KMS-11 (cell line): ENCODE measurements around the gene GDF10.

ENCODE experiments used
- H2AFZ ChIP-seq: fragments of 200-600 bp; sonication (generic); 2 replicates; pipeline ENCODE4 v1.6.1; 2016; ENCODE audit warnings: antibody characterized with exemption, mixed run types, low read depth
- H3K27ac ChIP-seq: fragments of 200-600 bp; sonication (generic); 2 replicates; pipeline ENCODE4 v1.6.1; 2016; ENCODE audit warnings: mild to moderate bottlenecking, mixed run types
- H3K27me3 ChIP-seq: fragments of 200-600 bp; sonication (generic); 2 replicates; pipeline ENCODE4 v1.6.1; 2017; ENCODE audit warnings: mild to moderate bottlenecking, low read depth, mixed run types, moderate library complexity; ENCODE audit not compliant: insufficient read depth
- H3K36me3 ChIP-seq: fragments of 200-600 bp; sonication (generic); 2 replicates; pipeline ENCODE4 v1.6.1; 2017; ENCODE audit warnings: mild to moderate bottlenecking, mixed run types; ENCODE audit not compliant: insufficient read depth
- H3K4me1 ChIP-seq: fragments of 200-600 bp; sonication (generic); 2 replicates; pipeline ENCODE4 v1.6.1; 2016; ENCODE audit warnings: mild to moderate bottlenecking, low read depth, mixed run types; ENCODE audit not compliant: poor library complexity, severe bottlenecking
- H3K4me2 ChIP-seq: fragments of 200-600 bp; sonication (generic); 2 replicates; pipeline ENCODE4 v1.7.0; 2016; ENCODE audit warnings: mild to moderate bottlenecking, mixed run types
- H3K4me3 ChIP-seq: fragments of 200-600 bp; sonication (generic); IDR thresholded peaks from 2 replicates; pipeline ENCODE4 v1.6.1; 2017; ENCODE audit warnings: low read depth, low read length, mixed read lengths; ENCODE audit not compliant: insufficient read depth
- H3K79me2 ChIP-seq: fragments of 200-600 bp; sonication (generic); 2 replicates; pipeline ENCODE4 v1.6.1; 2016; ENCODE audit warnings: low read depth, mixed run types; ENCODE audit not compliant: insufficient read depth
- H3K9ac ChIP-seq: fragments of 200-600 bp; sonication (generic); 2 replicates; pipeline ENCODE4 v1.6.1; 2016; ENCODE audit warnings: mild to moderate bottlenecking, mixed run types
- H4K20me1 ChIP-seq: fragments of 200-600 bp; sonication (generic); 2 replicates; pipeline ENCODE4 v1.6.1; 2016; ENCODE audit warnings: mild to moderate bottlenecking, mixed run types; ENCODE audit not compliant: insufficient read depth
- TF ChIP-seq, protein P1 (sequence below): fragments of 200-600 bp; sonication (generic); conservative IDR thresholded peaks from 2 replicates; pipeline ENCODE4 v1.6.1; 2017; ENCODE audit warnings: low read depth, mild to moderate bottlenecking, antibody characterized with exemption, low read length, moderate library complexity, mixed read lengths

GDF10 gene

DNA sequence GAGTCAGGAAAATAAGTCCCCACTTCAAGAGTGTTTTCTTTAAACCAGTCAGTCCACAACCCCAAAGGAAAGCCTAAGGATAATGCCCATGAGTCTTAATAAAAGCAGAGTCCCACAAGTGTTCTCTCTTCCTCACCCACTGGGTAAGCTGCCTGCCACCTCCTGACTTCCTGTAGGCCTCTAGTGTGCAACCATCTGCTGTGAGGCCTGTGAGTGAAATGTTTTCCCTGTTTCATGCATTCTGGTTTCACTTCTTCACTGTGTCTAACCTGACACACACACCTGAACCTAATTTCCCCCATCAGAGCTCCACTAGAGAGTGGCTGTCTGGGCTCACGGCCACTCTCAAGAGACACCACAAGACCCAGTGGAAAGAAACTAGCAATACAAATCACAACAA is 38.9 kb upstream of the GDF10 start:
- Histone ChIP-seq H3K4me3 (no peak overlapping the region), H2AFZ (no peak overlapping the region), H3K4me2 (no peak overlapping the region), H3K79me2 (no peaks in the 10 kb centered on the region), H3K4me1 (no peaks in the 10 kb centered on the region), H4K20me1 (no peaks in the 10 kb centered on the region), H3K27me3 (no peaks in the 10 kb centered on the region), H3K27ac (no peak overlapping the region), H3K36me3 (no peaks in the 10 kb centered on the region), H3K9ac (no peak overlapping the region)
- TF ChIP-seq, protein P1, sequence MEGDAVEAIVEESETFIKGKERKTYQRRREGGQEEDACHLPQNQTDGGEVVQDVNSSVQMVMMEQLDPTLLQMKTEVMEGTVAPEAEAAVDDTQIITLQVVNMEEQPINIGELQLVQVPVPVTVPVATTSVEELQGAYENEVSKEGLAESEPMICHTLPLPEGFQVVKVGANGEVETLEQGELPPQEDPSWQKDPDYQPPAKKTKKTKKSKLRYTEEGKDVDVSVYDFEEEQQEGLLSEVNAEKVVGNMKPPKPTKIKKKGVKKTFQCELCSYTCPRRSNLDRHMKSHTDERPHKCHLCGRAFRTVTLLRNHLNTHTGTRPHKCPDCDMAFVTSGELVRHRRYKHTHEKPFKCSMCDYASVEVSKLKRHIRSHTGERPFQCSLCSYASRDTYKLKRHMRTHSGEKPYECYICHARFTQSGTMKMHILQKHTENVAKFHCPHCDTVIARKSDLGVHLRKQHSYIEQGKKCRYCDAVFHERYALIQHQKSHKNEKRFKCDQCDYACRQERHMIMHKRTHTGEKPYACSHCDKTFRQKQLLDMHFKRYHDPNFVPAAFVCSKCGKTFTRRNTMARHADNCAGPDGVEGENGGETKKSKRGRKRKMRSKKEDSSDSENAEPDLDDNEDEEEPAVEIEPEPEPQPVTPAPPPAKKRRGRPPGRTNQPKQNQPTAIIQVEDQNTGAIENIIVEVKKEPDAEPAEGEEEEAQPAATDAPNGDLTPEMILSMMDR = no peak

DNA sequence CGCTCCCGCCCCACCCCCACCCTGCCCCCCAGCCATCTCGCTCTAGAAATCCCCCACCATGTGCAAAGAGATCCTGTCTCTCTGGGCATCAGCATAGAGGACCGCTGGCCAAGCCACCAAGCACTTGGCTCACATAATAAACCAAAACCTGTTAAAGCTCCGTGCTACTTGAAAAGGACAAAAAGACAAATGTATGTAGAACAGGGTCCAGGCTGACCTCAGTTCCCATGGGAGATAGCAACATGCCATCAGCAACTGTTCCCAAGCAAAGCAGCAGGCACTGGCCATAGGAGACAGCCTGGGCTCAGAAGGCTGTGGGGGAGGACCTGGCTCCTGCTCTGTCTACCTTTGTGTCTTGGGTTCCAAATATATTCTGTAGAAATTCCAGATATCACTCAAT is 38.4 kb upstream of the GDF10 start:
- H3K36me3 ChIP-seq = no peaks in the 10 kb centered on the region
- H2AFZ ChIP-seq = no peak overlapping the region
- no peaks in the 10 kb centered on the region for H3K79me2 ChIP-seq
- H3K27ac ChIP-seq = no peak overlapping the region
- no peaks in the 10 kb centered on the region for H4K20me1 ChIP-seq
- no peak overlapping the region for H3K4me3 ChIP-seq
- no peak overlapping the region for H3K4me2 ChIP-seq
- no peaks in the 10 kb centered on the region for H3K27me3 ChIP-seq
- TF ChIP-seq, protein P1 = no peak
- H3K4me1 ChIP-seq = no peaks in the 10 kb centered on the region
- no peak overlapping the region for H3K9ac ChIP-seq

DNA sequence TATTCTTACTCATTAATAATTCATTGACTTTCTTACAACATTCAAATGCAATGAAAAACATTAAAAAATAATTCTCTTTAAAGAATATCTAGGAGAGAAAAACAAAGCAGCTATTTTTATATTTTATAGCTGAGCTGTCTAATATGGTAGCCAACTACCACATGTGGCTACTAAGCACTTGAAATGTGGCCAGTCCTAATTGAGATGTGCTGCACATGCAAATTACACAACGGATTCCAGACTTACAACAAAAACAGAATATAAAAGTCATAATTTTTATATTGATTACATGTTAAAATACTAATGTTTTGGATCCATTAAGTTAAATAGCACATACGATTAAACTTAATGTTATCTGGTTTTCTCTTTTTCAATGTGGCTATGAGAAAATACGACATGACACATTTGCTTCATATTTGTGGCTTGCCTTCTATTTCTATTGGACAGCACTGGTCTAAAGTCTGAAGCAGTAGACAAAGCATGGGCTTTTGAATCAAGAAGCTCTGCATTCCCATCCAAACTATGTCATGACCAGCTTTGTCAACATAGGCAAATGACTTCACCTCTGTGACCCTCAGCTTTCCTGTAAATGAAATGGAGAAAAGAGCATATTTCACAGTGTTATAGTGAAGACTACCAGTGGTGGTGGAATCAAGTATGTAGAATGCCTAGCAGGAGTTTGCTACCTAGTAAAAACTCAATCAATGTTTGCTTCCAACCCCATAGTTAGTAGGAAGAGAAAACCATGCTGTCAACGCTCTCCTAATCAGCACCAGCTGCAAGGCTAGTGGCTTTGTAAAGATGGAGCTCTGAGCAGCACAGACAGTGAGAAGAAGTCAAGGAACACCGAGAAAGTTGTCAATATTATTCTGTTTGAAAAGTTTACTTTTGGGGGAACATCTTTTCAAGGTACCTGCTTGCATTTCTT is 37.1 kb upstream of the GDF10 start:
- H3K79me2 ChIP-seq = no peaks in the 10 kb centered on the region
- no peaks in the 10 kb centered on the region for H4K20me1 ChIP-seq
- H3K27me3 ChIP-seq = no peaks in the 10 kb centered on the region
- H3K4me2 ChIP-seq = no peak overlapping the region
- H3K9ac ChIP-seq = no peak overlapping the region
- H3K4me3 ChIP-seq = no peak overlapping the region
- no peak overlapping the region for H2AFZ ChIP-seq
- H3K36me3 ChIP-seq = no peaks in the 10 kb centered on the region
- H3K4me1 ChIP-seq = no peaks in the 10 kb centered on the region
- H3K27ac ChIP-seq = no peak overlapping the region
- TF ChIP-seq, protein P1 = no peak

DNA sequence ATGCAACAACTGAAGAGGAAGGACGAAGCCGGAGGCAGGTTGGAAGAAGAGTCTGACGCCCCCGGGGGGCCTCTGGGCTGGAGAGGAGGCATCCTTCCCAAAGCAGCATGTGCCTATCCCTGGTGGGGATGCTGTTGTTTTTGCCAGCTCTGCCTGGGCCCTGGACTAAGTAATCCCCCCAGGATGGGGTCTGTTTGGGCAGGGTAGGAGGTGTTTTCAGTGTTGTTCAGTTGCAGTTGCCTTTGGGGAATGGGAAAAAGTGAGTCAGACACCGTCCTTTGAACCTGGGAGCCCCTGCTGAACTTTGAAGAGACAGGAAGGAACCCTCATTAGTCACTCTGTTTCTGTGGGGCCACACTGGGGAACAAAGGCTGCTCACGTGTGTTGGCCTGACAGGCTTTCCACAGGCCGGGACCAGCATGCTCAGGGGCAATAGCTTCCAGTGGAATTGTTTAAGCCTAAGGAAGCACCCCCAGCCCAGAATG is 35.2 kb upstream of the GDF10 start:
- no peaks in the 10 kb centered on the region for H3K4me1 ChIP-seq
- H3K9ac ChIP-seq = no peak overlapping the region
- H3K4me3 ChIP-seq = no peak overlapping the region
- no peaks in the 10 kb centered on the region for H3K27me3 ChIP-seq
- H3K27ac ChIP-seq = no peak overlapping the region
- H2AFZ ChIP-seq = no peak overlapping the region
- H3K4me2 ChIP-seq = no peak overlapping the region
- no peaks in the 10 kb centered on the region for H4K20me1 ChIP-seq
- TF ChIP-seq, protein P1 = no peak
- H3K36me3 ChIP-seq = no peaks in the 10 kb centered on the region
- no peaks in the 10 kb centered on the region for H3K79me2 ChIP-seq
